Activated CD8-positive, alpha-beta T cell treated with anti-CD3 and anti-CD28 coated beads for 36 hours (primary cell): ENCODE measurements around the gene LMAN1L. TPM values are rescaled to one million over a fixed set of nuclear protein-coding genes. Genes with fewer than 3 reads are reported as not detected.

Experiments
- ATAC-seq: fragments of 200-7000 bp; cut with Tn5 transposase; one replicate; pipeline ENCODE4 v1.10.0; 2021; ENCODE audit warnings: mild to moderate bottlenecking, moderate library complexity
- CTCF ChIA-PET: fragments of 350-600 bp; sonication (Branson Sonifier 250); formaldehyde crosslinking; loops from one replicate; lab custom pipeline; 2021; ENCODE audit warnings: antibody characterized with exemption; lab: Charles Lee
- POLR2A ChIA-PET: fragments of 350-600 bp; sonication (Branson Sonifier 250); formaldehyde crosslinking; loops from one replicate; lab custom pipeline; 2021; ENCODE audit warnings: antibody characterized with exemption; lab: Charles Lee
- DNase-seq: peaks from one replicate; pipeline ENCODE4 v3.0.0-alpha.2; 2020
- H3K27ac Mint-ChIP-seq: one replicate; pipeline ENCODE4 v1.8.0; 2021; ENCODE audit warnings: mild to moderate bottlenecking, mixed read lengths
- H3K27me3 Mint-ChIP-seq: one replicate; pipeline ENCODE4 v1.8.0; 2021; ENCODE audit warnings: mixed read lengths
- H3K36me3 Mint-ChIP-seq: one replicate; pipeline ENCODE4 v1.8.0; 2021; ENCODE audit warnings: low read depth, mixed read lengths
- H3K4me1 Mint-ChIP-seq: one replicate; pipeline ENCODE4 v1.8.0; 2021; ENCODE audit warnings: low read depth, mixed read lengths
- H3K4me3 Mint-ChIP-seq: one replicate; pipeline ENCODE4 v1.8.0; 2021; ENCODE audit warnings: mild to moderate bottlenecking, moderate library complexity, mixed read lengths
- H3K9me3 Mint-ChIP-seq: one replicate; pipeline ENCODE4 v1.8.0; 2021; ENCODE audit warnings: mixed read lengths
- CTCF ChIP-seq: fragments of 200-600 bp; IDR thresholded peaks from one replicate; pipeline ENCODE4 v1.8.0; 2022; ENCODE audit warnings: antibody characterized with exemption, mild to moderate bottlenecking
- intact Hi-C: fragments of 100-400 bp; cut with micrococcal nuclease; formaldehyde crosslinking; loops from one replicate; pipeline ENCODE4 v1.10.0; 2022
- total RNA-seq, 2 experiments: library from RNA; stranded (reverse); gene quantifications; one replicate each; pipeline ENCODE4 v1.2.3, GENCODE V29; 2021

The LMAN1L gene
- total RNA-seq, 2 experiments from 2014 or later = 0.11 TPM; not detected in 1

GRCh38 chr15:74789741-74790079 lies 22.9 kb upstream of the LMAN1L start:
- CTCF ChIA-PET = interaction anchor here (0.8 to 30.3 kb wide), 4 partner anchors 1 to 155 kb away, joined by 3 to 1327 read pairs (median 668); partner anchors contain the start of gene CSK
- peak overlapping the region; percentile 98 for H3K4me3 Mint-ChIP-seq
- intact Hi-C loops = loop anchor here (5.0 kb wide), 1 partner anchor 387 kb away; no protein-coding TSS in a partner anchor
- H3K4me1 Mint-ChIP-seq = peaks cover 72% of the 10 kb centered on the region
- no peak for TF ChIP-seq CTCF
- no peaks in the 10 kb centered on the region for H3K9me3 Mint-ChIP-seq
- ATAC-seq = no peak
- POLR2A ChIA-PET = interaction anchor here (1.0 to 16.0 kb wide), 3 partner anchors 10 to 14 kb away, joined by 3 to 410 read pairs (median 8); partner anchors contain the start of gene CSK
- peaks cover 62% of the 10 kb centered on the region for H3K36me3 Mint-ChIP-seq
- peak overlapping the region; percentile 98 for H3K27ac Mint-ChIP-seq
- no peak for DNase-seq
- no peaks in the 10 kb centered on the region for H3K27me3 Mint-ChIP-seq

GRCh38 chr15:74790080-74790916 lies 22.3 kb upstream of the LMAN1L start:
- ATAC-seq = no peak
- intact Hi-C loops = no loop called here
- POLR2A ChIA-PET = interaction anchor here (1.5 to 16.0 kb wide), 2 partner anchors 9 to 12 kb away, joined by 8 to 410 read pairs; partner anchors contain the start of gene CSK
- H3K27ac Mint-ChIP-seq = peak overlapping the region; percentile 98
- TF ChIP-seq CTCF = no peak
- H3K27me3 Mint-ChIP-seq = no peaks in the 10 kb centered on the region
- peak; percentile 68 for DNase-seq
- peak overlapping the region; percentile 98 for H3K4me3 Mint-ChIP-seq
- peaks cover 78% of the 10 kb centered on the region for H3K4me1 Mint-ChIP-seq
- CTCF ChIA-PET = interaction anchor here (0.8 to 30.3 kb wide), 4 partner anchors 2 to 156 kb away, joined by 3 to 1327 read pairs (median 668); partner anchors contain the start of gene CSK
- H3K9me3 Mint-ChIP-seq = no peaks in the 10 kb centered on the region
- H3K36me3 Mint-ChIP-seq = peaks cover 60% of the 10 kb centered on the region

- CTCF ChIA-PET = interaction anchor here (2.3 to 30.3 kb wide), 3 partner anchors 2 to 156 kb away, joined by 9 to 1327 read pairs (median 1327); partner anchors contain the start of gene CSK
- ATAC-seq = no peak
- Mint-ChIP-seq H3K9me3 (no peaks in the 10 kb centered on the region), H3K36me3 (peaks cover 57% of the 10 kb centered on the region), H3K27ac (peak overlapping the region; percentile 83), H3K27me3 (no peaks in the 10 kb centered on the region), H3K4me1 (peaks cover 80% of the 10 kb centered on the region), H3K4me3 (peak overlapping the region; percentile 98)
- no peak for DNase-seq
- POLR2A ChIA-PET = interaction anchor here (1.5 to 16.0 kb wide), 2 partner anchors 8 to 13 kb away, joined by 8 to 410 read pairs; partner anchors contain the start of gene CSK
- intact Hi-C loops = no loop called here
- TF ChIP-seq CTCF = no peak
These were observed 21.6 kb upstream of the LMAN1L start for GRCh38 chr15:74791007-74791406.

GRCh38 chr15:74791667-74792066 lies 21.0 kb upstream of the LMAN1L start:
- Mint-ChIP-seq H3K27ac (peak overlapping the region; percentile 83), H3K4me3 (peak overlapping the region; percentile 98), H3K4me1 (peaks cover 86% of the 10 kb centered on the region), H3K27me3 (no peaks in the 10 kb centered on the region), H3K9me3 (no peaks in the 10 kb centered on the region), H3K36me3 (peaks cover 58% of the 10 kb centered on the region)
- DNase-seq = no peak
- intact Hi-C loops = no loop called here
- no peak for TF ChIP-seq CTCF
- ChIA-PET POLR2A (interaction anchor here (16.0 kb wide), 1 partner anchor 13 kb away, joined by 410 read pairs; the partner anchor contains the start of gene CSK), CTCF (interaction anchor here (2.3 to 30.3 kb wide), 4 partner anchors 3 to 157 kb away, joined by 9 to 1327 read pairs (median 670); partner anchors contain the start of genes CSK and ULK3)
- no peak for ATAC-seq
